CD4-positive, alpha-beta T cell (primary cell): ENCODE measurements around the gene KRTAP12-2. TPM values are rescaled to one million over a fixed set of nuclear protein-coding genes. Genes with fewer than 3 reads are reported as not detected.

Source experiments
- ATAC-seq: fragments of 200-7000 bp; cut with Tn5 transposase; one replicate; pipeline ENCODE4 v1.10.0; 2022; ENCODE audit warnings: mild to moderate bottlenecking; ENCODE audit not compliant: poor library complexity
- CTCF ChIA-PET: fragments of 350-600 bp; sonication (Branson Sonifier 250); formaldehyde crosslinking; loops from one replicate; lab custom pipeline; 2021; ENCODE audit warnings: antibody characterized with exemption, inconsistent platforms; lab: Charles Lee
- POLR2A ChIA-PET: fragments of 350-600 bp; sonication (Branson Sonifier 250); formaldehyde crosslinking; loops from one replicate; lab custom pipeline; 2021; ENCODE audit warnings: antibody characterized with exemption, inconsistent platforms; lab: Charles Lee
- DNase-seq, 14 experiments: peaks; one replicate each; pipeline ENCODE4 v3.0.0-alpha.2; 2013 to 2020; ENCODE audit warnings: mixed read lengths in 2 of 14
- H3K27ac ChIP-seq, 2 donors: one replicate each; pipeline versions ENCODE4 v1.5.1 to v1.7.0; 2013; ENCODE audit warnings: low read length in 2 of 2, low read depth in 1 of 2, mild to moderate bottlenecking in 1 of 2
- H3K27me3 ChIP-seq, 2 experiments: 1 replicate in 1 of 2; 2 replicates in 1 of 2; pipeline versions ENCODE4 v1.6.1 to v1.7.0; 2013; ENCODE audit warnings: low read length in 2 of 2, control low read depth in 1 of 2, mild to moderate bottlenecking in 1 of 2, moderate library complexity in 1 of 2; ENCODE audit not compliant: insufficient read depth in 2 of 2, control insufficient read depth in 1 of 2
- H3K36me3 ChIP-seq: one replicate; pipeline ENCODE4 v1.6.1; 2013; ENCODE audit warnings: low read length, control low read depth; ENCODE audit not compliant: insufficient read depth
- H3K4me1 ChIP-seq: one replicate; pipeline ENCODE4 v1.6.1; 2013; ENCODE audit warnings: low read length, control low read depth; ENCODE audit not compliant: insufficient read depth
- H3K4me3 ChIP-seq: one replicate; pipeline ENCODE4 v1.5.1; 2013; ENCODE audit warnings: mild to moderate bottlenecking, low read length, moderate library complexity
- H3K9me3 ChIP-seq, 2 experiments: 1 replicate in 1 of 2; 2 replicates in 1 of 2; pipeline versions ENCODE4 v1.6.1 to v1.7.0; 2013; ENCODE audit warnings: low read length in 2 of 2, mild to moderate bottlenecking in 2 of 2, control low read depth in 1 of 2, moderate library complexity in 1 of 2; ENCODE audit not compliant: control insufficient read depth in 1 of 2, insufficient read depth in 1 of 2
- H3K27ac Mint-ChIP-seq: one replicate; pipeline ENCODE4 v1.8.0; 2020; ENCODE audit warnings: mixed read lengths
- H3K27me3 Mint-ChIP-seq: one replicate; pipeline ENCODE4 v1.8.0; 2021; ENCODE audit warnings: mixed read lengths
- H3K36me3 Mint-ChIP-seq: one replicate; pipeline ENCODE4 v1.8.0; 2021; ENCODE audit warnings: low read depth, mixed read lengths
- H3K4me1 Mint-ChIP-seq: one replicate; pipeline ENCODE4 v1.8.0; 2021; ENCODE audit warnings: low read depth, mixed read lengths
- H3K4me3 Mint-ChIP-seq: one replicate; pipeline ENCODE4 v1.8.0; 2020; ENCODE audit warnings: mild to moderate bottlenecking, mixed read lengths
- H3K9me3 Mint-ChIP-seq: one replicate; pipeline ENCODE4 v1.8.0; 2020; ENCODE audit warnings: mixed read lengths
- intact Hi-C, 2 experiments: fragments of 100-400 bp; cut with DNase I in 1 of 2; cut with micrococcal nuclease in 1 of 2; formaldehyde crosslinking; loops; one replicate each; pipeline versions ENCODE4 v1.15.1 to v1.9.0; 2023 to 2025; cut with DNase I, micrococcal nuclease
- total RNA-seq, 174 experiments: library from RNA in 2 of 174; stranded (reverse) in 2 of 174; gene quantifications; one replicate each; pipeline ENCODE4 v1.2.3 and lab custom pipeline; 2021 to 2026
- TF ChIP-seq, protein P1 (sequence below): fragments of 200-600 bp; IDR thresholded peaks from one replicate; pipeline ENCODE4 v1.8.0; 2022; ENCODE audit warnings: antibody characterized with exemption, mild to moderate bottlenecking

The KRTAP12-2 gene
- total RNA-seq, 2 experiments from 2014 or later: not detected

DNA sequence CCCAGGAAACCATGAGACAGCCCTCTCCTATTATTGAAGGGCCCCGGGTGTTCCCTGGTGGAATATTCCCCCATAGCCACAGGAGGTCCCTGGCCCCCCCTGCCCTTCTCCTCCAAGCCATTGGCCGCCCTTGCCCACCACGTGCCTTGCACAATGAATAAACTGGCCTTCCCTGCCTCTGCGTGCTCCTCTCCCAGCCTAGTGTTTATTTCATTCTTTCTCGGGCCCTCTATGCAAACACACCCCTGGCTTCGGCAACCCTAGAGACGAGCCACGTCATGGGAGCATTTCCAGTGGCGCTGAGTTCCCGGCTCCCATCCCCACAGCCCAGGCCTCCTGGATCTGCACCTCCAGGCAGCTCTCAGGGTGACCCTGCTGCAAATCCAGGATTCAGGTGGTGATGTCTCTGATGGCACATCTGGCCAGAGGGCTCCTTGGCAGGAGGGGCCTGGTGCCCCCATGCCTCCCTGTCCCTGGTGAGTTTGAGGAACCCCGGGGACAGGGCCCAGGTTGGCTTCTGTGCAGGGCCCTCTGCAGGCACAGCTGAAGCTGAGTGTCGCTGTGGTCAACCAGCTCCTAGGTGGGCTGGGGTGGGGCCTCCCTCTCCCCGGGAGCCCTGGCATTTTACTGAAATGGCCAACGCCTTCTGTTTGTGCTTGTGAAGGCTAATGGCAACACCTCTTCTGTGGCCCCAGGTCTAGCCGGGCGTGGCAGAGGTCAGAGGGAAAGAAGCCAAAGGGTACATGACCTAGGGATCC is 36.4 kb upstream of the KRTAP12-2 start:
- POLR2A ChIA-PET: no interaction called here

GRCh38 chr21:44702111-44702972 is 35.6 kb upstream of the KRTAP12-2 start:
- intact Hi-C loops: no loop called here
- TF ChIP-seq, protein P1, sequence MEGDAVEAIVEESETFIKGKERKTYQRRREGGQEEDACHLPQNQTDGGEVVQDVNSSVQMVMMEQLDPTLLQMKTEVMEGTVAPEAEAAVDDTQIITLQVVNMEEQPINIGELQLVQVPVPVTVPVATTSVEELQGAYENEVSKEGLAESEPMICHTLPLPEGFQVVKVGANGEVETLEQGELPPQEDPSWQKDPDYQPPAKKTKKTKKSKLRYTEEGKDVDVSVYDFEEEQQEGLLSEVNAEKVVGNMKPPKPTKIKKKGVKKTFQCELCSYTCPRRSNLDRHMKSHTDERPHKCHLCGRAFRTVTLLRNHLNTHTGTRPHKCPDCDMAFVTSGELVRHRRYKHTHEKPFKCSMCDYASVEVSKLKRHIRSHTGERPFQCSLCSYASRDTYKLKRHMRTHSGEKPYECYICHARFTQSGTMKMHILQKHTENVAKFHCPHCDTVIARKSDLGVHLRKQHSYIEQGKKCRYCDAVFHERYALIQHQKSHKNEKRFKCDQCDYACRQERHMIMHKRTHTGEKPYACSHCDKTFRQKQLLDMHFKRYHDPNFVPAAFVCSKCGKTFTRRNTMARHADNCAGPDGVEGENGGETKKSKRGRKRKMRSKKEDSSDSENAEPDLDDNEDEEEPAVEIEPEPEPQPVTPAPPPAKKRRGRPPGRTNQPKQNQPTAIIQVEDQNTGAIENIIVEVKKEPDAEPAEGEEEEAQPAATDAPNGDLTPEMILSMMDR: no peak
- Histone ChIP-seq H3K4me3 (no peak overlapping the region), H3K9me3 (peaks cover 7 to 46% of the 10 kb centered on the region in 2 experiments), H3K27me3 (peaks cover 73 to 84% of the 10 kb centered on the region in 2 experiments), H3K36me3 (no peaks in the 10 kb centered on the region), H3K27ac (no peak overlapping the region), H3K4me1 (peaks cover 6% of the 10 kb centered on the region)
- Mint-ChIP-seq H3K9me3 (no peaks in the 10 kb centered on the region), H3K27me3 (peaks cover 86% of the 10 kb centered on the region), H3K27ac (no peak overlapping the region), H3K4me3 (no peak overlapping the region), H3K36me3 (no peaks in the 10 kb centered on the region), H3K4me1 (no peaks in the 10 kb centered on the region)
- DNase-seq (no peak), ATAC-seq (no peak)
- POLR2A ChIA-PET: no interaction called here
- CTCF ChIA-PET: no interaction called here

More for the DNA sequence above, 36.4 kb upstream of the KRTAP12-2 start:
- ATAC-seq (no peak), DNase-seq (no peak)
- H3K27ac Mint-ChIP-seq: no peak overlapping the region
- H3K27ac ChIP-seq: no peak overlapping the region
- H3K36me3 ChIP-seq: no peaks in the 10 kb centered on the region
- CTCF ChIA-PET: no interaction called here
- intact Hi-C loops: no loop called here
- TF ChIP-seq, protein P1: no peak
- no peaks in the 10 kb centered on the region for H3K9me3 Mint-ChIP-seq
- peaks cover 7 to 43% of the 10 kb centered on the region in 2 experiments for H3K9me3 ChIP-seq
- peaks cover 12% of the 10 kb centered on the region for H3K4me1 ChIP-seq
- H3K4me1 Mint-ChIP-seq: no peaks in the 10 kb centered on the region
- H3K27me3 Mint-ChIP-seq: peaks cover 86% of the 10 kb centered on the region
- no peaks in the 10 kb centered on the region for H3K36me3 Mint-ChIP-seq
- no peak overlapping the region for H3K4me3 Mint-ChIP-seq
- peaks cover 74 to 85% of the 10 kb centered on the region in 2 experiments for H3K27me3 ChIP-seq
- no peak overlapping the region for H3K4me3 ChIP-seq

GRCh38 chr21:44701541-44701940 is 34.8 kb upstream of the KRTAP12-2 start:
- Mint-ChIP-seq H3K9me3 (no peaks in the 10 kb centered on the region), H3K27me3 (peaks cover 88% of the 10 kb centered on the region), H3K4me3 (no peak overlapping the region), H3K27ac (no peak overlapping the region), H3K36me3 (no peaks in the 10 kb centered on the region), H3K4me1 (no peaks in the 10 kb centered on the region)
- DNase-seq (no peak), ATAC-seq (no peak)
- Histone ChIP-seq H3K4me3 (no peak overlapping the region), H3K4me1 (peaks cover 2% of the 10 kb centered on the region), H3K27ac (no peak overlapping the region), H3K27me3 (peaks cover 72 to 82% of the 10 kb centered on the region in 2 experiments), H3K36me3 (no peaks in the 10 kb centered on the region), H3K9me3 (peaks cover 7 to 41% of the 10 kb centered on the region in 2 experiments)
- POLR2A ChIA-PET: no interaction called here
- CTCF ChIA-PET: no interaction called here
- intact Hi-C loops: no loop called here
- TF ChIP-seq, protein P1: no peak
